DOHH2 (cell line): ENCODE results near the gene BTG2.

Experiments used
- H3F3A ChIP-seq: fragments of 200-600 bp; sonication (generic), shearing (Covaris generic); 2 replicates; pipeline ENCODE4 v1.6.0; 2016; ENCODE audit warnings: antibody characterized with exemption, mild to moderate bottlenecking; ENCODE audit not compliant: control insufficient read depth, insufficient read depth
- H3K27ac ChIP-seq: fragments of 200-600 bp; sonication (generic); 2 replicates; pipeline ENCODE4 v1.5.1; 2014; ENCODE audit warnings: low read depth, mild to moderate bottlenecking, low read length, moderate library complexity
- H3K27me3 ChIP-seq: fragments of 200-600 bp; sonication (generic); 2 replicates; pipeline ENCODE4 v1.6.1; 2014; ENCODE audit warnings: mild to moderate bottlenecking, low read length, mixed read lengths; ENCODE audit not compliant: control insufficient read depth
- H3K36me3 ChIP-seq: fragments of 200-600 bp; sonication (generic); 2 replicates; pipeline ENCODE4 v1.6.1; 2014; ENCODE audit warnings: mild to moderate bottlenecking, low read length, moderate library complexity, mixed read lengths; ENCODE audit not compliant: control insufficient read depth
- H3K4me1 ChIP-seq: fragments of 200-600 bp; sonication (generic); 2 replicates; pipeline ENCODE4 v1.6.1; 2014; ENCODE audit warnings: mild to moderate bottlenecking, low read length, mixed read lengths; ENCODE audit not compliant: control insufficient read depth
- H3K4me2 ChIP-seq: fragments of 200-600 bp; sonication (generic); 2 replicates; pipeline ENCODE4 v1.6.0; 2014; ENCODE audit warnings: mild to moderate bottlenecking, low read length, moderate library complexity
- H3K4me3 ChIP-seq: fragments of 200-600 bp; sonication (generic); 2 replicates; pipeline ENCODE4 v1.5.1; 2014; ENCODE audit warnings: mild to moderate bottlenecking, low read length, mixed read lengths
- H3K79me2 ChIP-seq: fragments of 200-600 bp; sonication (generic); 2 replicates; pipeline ENCODE4 v1.6.1; 2014; ENCODE audit warnings: mild to moderate bottlenecking, low read length, mixed read lengths; ENCODE audit not compliant: control insufficient read depth
- H3K9me2 ChIP-seq: fragments of 200-600 bp; sonication (generic); replicated peaks from 2 replicates; pipeline ENCODE4 v1.6.1; 2014; ENCODE audit warnings: mild to moderate bottlenecking, low read length, mixed read lengths; ENCODE audit not compliant: control insufficient read depth
- H3K9me3 ChIP-seq: fragments of 200-600 bp; sonication (generic); 2 replicates; pipeline ENCODE4 v1.6.1; 2014; ENCODE audit warnings: antibody characterized with exemption, low read length, mixed read lengths; ENCODE audit not compliant: control insufficient read depth, insufficient read depth
- H4K20me1 ChIP-seq: fragments of 200-600 bp; sonication (generic); 2 replicates; pipeline ENCODE4 v1.6.0; 2014; ENCODE audit warnings: low read depth, mild to moderate bottlenecking, antibody characterized with exemption, low read length, moderate library complexity; ENCODE audit not compliant: control insufficient read depth, insufficient read depth
- EZH2phosphoT487 ChIP-seq: fragments of 200-600 bp; sonication (generic); IDR thresholded peaks from 2 replicates; pipeline ENCODE4 v1.6.1; 2017; ENCODE audit warnings: borderline replicate concordance, mild to moderate bottlenecking, antibody characterized with exemption, low read length, moderate library complexity, mixed read lengths
- TF ChIP-seq, protein P1 (sequence below): fragments of 200-600 bp; sonication (generic); IDR thresholded peaks from one replicate; pipeline ENCODE4 v1.5.1; 2014; ENCODE audit warnings: antibody characterized with exemption, mild to moderate bottlenecking, low read depth, low read length; ENCODE audit not compliant: poor library complexity, severe bottlenecking

Gene BTG2

DNA sequence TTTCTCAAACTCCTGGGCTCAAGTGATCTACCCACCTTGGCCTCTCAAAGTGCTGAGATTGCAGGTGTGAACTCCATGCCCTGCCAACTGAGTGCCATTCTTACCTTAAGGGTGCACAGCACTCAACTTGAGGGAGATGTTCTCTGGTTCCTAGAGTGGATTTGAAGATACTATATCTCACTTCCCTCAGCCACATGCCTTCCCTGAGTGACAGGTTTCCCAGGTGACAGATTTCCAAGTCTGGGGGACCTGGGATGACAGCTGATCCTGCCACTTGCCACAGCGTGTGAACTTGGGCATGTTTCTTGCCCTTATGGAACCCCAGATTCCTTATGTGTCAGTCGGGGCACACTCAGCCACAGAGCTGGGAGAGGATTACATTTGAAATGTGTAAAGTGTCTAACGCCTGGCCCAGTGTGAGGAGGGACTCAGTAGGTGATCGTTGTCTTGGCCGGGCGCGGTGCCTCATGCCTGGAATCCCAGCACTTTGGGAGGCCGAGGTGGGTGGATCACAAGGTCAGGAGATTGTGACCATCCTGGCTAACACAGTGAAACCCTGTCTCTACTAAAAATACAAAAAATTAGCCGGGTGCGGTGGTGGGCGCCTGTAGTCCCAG is 29.6 kb upstream of the BTG2 start:
- H3K4me2 ChIP-seq = no peak overlapping the region
- no peaks in the 10 kb centered on the region for H3K27me3 ChIP-seq
- TF ChIP-seq, protein P1, sequence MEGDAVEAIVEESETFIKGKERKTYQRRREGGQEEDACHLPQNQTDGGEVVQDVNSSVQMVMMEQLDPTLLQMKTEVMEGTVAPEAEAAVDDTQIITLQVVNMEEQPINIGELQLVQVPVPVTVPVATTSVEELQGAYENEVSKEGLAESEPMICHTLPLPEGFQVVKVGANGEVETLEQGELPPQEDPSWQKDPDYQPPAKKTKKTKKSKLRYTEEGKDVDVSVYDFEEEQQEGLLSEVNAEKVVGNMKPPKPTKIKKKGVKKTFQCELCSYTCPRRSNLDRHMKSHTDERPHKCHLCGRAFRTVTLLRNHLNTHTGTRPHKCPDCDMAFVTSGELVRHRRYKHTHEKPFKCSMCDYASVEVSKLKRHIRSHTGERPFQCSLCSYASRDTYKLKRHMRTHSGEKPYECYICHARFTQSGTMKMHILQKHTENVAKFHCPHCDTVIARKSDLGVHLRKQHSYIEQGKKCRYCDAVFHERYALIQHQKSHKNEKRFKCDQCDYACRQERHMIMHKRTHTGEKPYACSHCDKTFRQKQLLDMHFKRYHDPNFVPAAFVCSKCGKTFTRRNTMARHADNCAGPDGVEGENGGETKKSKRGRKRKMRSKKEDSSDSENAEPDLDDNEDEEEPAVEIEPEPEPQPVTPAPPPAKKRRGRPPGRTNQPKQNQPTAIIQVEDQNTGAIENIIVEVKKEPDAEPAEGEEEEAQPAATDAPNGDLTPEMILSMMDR = no peak
- no peak for TF ChIP-seq EZH2phosphoT487
- peaks cover 15% of the 10 kb centered on the region for H3F3A ChIP-seq
- H3K9me2 ChIP-seq = no peaks in the 10 kb centered on the region
- 0 out of 2 replicates have a peak, but pooled peaks cover 6% of the 10 kb centered on the region for H3K79me2 ChIP-seq
- H3K9me3 ChIP-seq = no peaks in the 10 kb centered on the region
- H3K36me3 ChIP-seq = no peaks in the 10 kb centered on the region
- peaks cover 92% of the 10 kb centered on the region for H3K4me1 ChIP-seq
- no peak overlapping the region for H3K27ac ChIP-seq
- no peaks in the 10 kb centered on the region for H4K20me1 ChIP-seq
- H3K4me3 ChIP-seq = no peak overlapping the region

DNA sequence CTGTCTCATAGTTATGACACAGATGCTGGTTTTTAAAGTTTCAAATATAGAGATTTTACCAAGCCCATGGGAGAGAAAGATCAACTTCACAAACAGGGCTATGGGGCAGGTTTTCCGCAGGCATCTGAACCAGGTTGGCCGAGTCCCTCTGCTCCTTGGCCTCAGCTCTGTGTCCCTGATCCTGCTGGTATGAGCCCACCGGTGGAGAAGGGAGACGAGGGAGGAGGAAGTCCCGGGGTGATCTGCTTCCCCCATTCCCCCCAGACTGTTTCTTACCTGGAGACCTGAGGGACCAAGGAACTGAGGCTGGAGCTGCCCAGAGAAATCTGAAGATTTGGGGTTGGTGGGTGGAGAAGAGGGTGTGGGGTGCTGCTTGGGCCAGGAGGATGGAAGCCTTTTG is 28.9 kb upstream of the BTG2 start:
- no peaks in the 10 kb centered on the region for H3K9me2 ChIP-seq
- H3K27ac ChIP-seq = no peak overlapping the region
- no peaks in the 10 kb centered on the region for H3K36me3 ChIP-seq
- no peak overlapping the region for H3K4me3 ChIP-seq
- 0 out of 2 replicates have a peak, but pooled peaks cover 6% of the 10 kb centered on the region for H3K79me2 ChIP-seq
- H4K20me1 ChIP-seq = no peaks in the 10 kb centered on the region
- no peaks in the 10 kb centered on the region for H3K9me3 ChIP-seq
- H3F3A ChIP-seq = peaks cover 17% of the 10 kb centered on the region
- H3K27me3 ChIP-seq = no peaks in the 10 kb centered on the region
- peaks cover 92% of the 10 kb centered on the region for H3K4me1 ChIP-seq
- TF ChIP-seq, protein P1 = no peak
- no peak for TF ChIP-seq EZH2phosphoT487
- H3K4me2 ChIP-seq = no peak overlapping the region

DNA sequence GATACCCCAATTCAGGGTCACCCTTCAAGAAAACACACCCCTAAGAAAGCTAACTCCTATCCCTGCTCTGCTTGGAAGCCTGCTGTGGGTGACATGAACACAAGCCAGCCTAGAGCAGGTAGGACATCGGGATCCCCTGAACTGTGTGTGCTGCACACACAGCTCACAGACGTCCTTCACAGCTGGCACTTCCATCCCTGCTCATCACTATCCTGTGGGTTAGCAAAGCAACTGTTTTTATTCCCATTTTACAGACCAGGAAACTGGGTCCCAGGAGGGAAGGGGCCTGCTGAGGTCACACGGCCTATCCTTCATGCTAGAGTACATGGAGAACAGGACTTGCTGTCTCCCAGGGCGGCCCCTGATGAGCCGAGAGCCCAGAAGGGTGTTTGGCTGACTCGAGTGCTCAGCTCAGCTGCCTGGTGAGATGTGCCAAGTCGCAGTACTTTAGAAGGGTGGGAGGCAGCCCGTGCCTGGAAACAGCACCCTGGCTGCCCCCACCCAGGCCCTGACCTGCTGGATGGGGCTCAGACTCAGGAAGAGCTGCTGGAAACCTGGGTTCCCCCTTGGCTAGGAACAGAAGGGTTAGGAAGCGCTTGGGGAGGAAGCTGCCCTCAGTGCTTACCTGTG is 28.3 kb upstream of the BTG2 start:
- 0 out of 2 replicates have a peak, but pooled peaks cover 6% of the 10 kb centered on the region for H3K79me2 ChIP-seq
- no peaks in the 10 kb centered on the region for H3K27me3 ChIP-seq
- TF ChIP-seq EZH2phosphoT487 = no peak
- TF ChIP-seq, protein P1 = no peak
- no peaks in the 10 kb centered on the region for H4K20me1 ChIP-seq
- H3K9me2 ChIP-seq = no peaks in the 10 kb centered on the region
- peak overlapping the region; percentile 68; the same call in 1 of the 2 replicates for H3K4me3 ChIP-seq
- H3K4me1 ChIP-seq = peaks cover 91% of the 10 kb centered on the region
- no peaks in the 10 kb centered on the region for H3K9me3 ChIP-seq
- H3K36me3 ChIP-seq = no peaks in the 10 kb centered on the region
- peak overlapping the region; percentile 72 for H3K27ac ChIP-seq
- peak overlapping the region; percentile 99 for H3K4me2 ChIP-seq
- peaks cover 18% of the 10 kb centered on the region for H3F3A ChIP-seq
